ENCODE measurements around the gene KY.

- TF ChIP-seq CTCF (IDR thresholded peaks at IDR 0.05; ENCODE audit: low read length) (no peak), EZH2 (optimal IDR thresholded peaks at IDR 0.05; ENCODE audit: low read depth, low read length) (no peak)
These were observed 2.2 kb upstream of the KY start for GRCh38 chr3:134652886-134653630.
